ENCODE results near the gene ABCA10.
A peak's percentile ranks its signal among the peaks of the same experiment; 100 is the strongest.

ABCA10 gene

DNA sequence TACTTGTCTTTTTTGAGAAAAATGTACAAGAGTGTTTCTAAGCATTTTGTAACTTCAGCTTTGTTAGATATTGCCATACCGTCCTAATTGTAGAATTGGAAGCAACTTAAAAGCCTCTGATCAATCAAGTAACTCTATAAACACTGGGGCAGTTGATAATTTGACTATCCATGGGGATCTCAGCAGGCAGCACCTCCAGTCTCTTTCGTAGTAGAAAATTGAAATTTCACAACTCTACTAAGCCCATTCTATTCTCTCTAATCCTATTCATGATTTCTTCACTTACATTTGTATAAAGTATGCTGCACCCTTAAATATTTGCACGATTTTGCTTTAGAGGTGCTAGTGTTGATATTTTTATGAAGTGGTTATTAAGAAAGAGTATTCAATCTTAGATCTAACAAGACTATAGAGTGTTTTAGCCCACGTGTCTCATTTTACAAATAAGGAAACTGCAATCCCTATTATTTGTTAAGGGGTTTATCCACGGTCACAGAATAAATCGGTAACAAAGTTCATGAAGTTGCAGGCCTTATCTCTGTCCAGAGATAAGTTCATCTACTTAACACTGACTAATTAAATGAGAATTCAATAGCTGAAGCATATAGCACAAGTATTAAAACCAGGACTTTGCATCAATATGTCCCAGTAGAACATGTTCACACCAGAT, 97.9 kb downstream of the ABCA10 start:
- Mint-ChIP-seq H3K27me3 (no peaks in the 10 kb centered on the region), H3K27ac (no peak overlapping the region), H3K4me3 (no peak overlapping the region), H3K4me1 (no peaks in the 10 kb centered on the region), H3K9me3 (no peaks in the 10 kb centered on the region), H3K36me3 (peaks cover 0 to 2% of the 10 kb centered on the region in 2 donors)
- no peak for ATAC-seq (replicated peaks)
- DNase-seq = no peak

DNA sequence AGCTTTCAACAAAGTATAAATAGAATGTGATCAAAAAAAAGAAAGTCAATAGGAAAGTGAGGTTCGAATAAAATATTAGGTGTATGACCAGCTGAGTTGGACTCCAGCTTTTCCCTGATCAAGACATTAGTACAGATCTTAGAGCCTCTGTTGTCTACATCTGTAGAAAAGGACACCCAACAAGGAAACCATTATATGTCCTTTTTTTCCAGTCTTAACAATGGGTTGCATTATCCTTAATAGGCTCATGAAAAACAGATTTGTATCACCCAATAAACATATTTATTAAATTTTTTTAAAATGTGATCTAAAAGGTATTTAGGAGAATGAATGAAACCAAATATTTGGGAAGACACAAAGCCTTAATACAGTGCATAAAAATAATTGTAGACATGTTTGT, 105.0 kb downstream of the ABCA10 start:
- ATAC-seq (replicated peaks) (no peak), DNase-seq (no peak)
- Mint-ChIP-seq H3K4me1 (peaks cover 11 to 20% of the 10 kb centered on the region in 2 donors), H3K9me3 (no peaks in the 10 kb centered on the region), H3K27me3 (no peaks in the 10 kb centered on the region), H3K27ac (no peak overlapping the region), H3K4me3 (no peak overlapping the region), H3K36me3 (peaks cover 0 to 2% of the 10 kb centered on the region in 2 donors)

DNA sequence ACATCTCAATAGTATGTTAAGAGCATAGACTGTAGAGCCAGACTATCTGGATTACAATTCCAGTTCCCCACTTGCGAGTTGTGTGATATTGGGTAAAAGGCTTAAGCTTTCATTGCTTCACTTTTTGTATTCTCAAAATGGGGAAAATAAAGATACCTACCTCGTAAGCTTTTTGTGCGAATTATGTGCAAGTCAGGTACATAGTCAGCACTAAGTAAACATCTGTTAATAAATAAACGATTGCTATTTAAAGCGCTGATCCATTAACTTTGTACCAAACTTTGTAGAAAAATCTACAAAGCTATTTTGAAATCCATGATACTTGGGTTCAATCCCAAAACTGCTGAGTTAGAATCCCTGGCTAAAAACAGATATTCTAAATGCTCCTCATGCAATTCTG, 106.6 kb downstream of the ABCA10 start:
- ATAC-seq (replicated peaks) (no peak), DNase-seq (no peak)
- Mint-ChIP-seq H3K27me3 (no peaks in the 10 kb centered on the region), H3K4me3 (no peak overlapping the region), H3K36me3 (peaks cover 0 to 2% of the 10 kb centered on the region in 2 donors), H3K27ac (no peak overlapping the region), H3K9me3 (no peaks in the 10 kb centered on the region), H3K4me1 (peaks cover 18 to 29% of the 10 kb centered on the region in 2 donors)

DNA sequence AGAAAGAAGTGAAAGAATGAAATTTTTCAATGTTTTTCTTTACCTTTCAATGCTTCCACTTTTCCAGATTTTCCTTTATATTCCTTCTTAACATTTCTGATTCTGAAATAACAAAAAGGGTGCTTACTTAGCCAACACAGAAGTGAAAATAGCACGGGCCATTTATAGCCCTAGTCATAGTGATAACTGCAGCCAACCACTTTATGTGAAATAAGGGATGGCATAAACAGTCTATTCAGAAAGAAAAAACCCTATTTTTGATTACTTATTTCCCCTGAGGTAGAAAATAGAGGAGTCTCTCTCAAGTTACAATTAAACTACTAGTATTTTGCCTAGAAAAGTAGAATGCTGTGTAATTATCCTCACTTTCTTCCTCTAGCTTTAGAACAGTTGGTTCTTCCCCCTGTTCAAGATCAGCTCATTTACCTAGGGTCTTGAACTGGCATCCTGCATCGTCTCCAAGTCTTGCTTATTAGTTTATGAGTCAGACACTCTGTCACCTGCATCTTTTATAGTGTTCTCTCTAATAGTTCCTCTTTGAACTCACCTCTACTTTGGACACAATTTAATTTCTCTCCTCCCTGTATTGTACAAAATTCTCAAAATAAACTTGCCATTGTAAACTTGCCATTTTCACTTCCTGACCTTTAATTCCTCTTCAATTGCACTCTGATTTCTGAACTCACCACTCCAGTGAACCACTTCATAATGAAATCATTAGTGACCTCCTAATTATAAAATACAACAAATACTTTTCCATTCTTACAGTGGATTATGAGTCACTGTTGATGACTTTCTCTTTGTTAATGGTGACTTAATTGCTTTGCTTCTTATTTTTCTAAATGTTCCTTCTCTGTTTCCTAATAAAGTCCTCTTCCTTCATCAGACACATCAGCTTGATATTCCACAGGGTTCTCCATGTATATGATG, 110.5 kb downstream of the ABCA10 start:
- Mint-ChIP-seq H3K36me3 (peaks cover 2 to 5% of the 10 kb centered on the region in 2 donors), H3K9me3 (no peaks in the 10 kb centered on the region), H3K4me3 (peak overlapping the region; percentile 51 to 58), H3K27me3 (no peaks in the 10 kb centered on the region), H3K4me1 (peaks cover 25 to 51% of the 10 kb centered on the region in 2 donors), H3K27ac (peak overlapping the region; percentile 86)
- DNase-seq (peak; percentile 4), ATAC-seq (replicated peaks) (peak; percentile 60 to 62)

DNA sequence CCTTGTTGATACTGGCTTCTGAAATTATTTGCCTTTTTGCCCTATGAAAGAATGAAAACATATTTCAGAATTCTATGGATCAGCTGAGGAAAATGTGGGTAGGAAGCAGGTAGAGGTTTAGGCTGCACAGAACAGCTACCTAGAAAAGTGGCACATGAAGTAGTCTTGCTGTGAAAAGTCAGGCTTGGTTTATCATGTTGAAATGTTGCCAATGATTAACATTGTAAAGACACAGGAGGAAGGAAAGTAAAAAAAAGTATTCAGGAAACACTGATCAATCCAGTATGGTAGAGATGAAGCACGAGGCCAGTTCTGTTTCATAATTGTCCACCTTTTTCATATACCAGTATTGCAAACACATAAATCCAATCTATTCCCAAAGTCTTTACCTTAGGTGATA, 116.8 kb downstream of the ABCA10 start:
- DNase-seq (no peak), ATAC-seq (replicated peaks) (no peak)
- Mint-ChIP-seq H3K36me3 (peaks cover 6 to 10% of the 10 kb centered on the region in 2 donors), H3K4me3 (no peak overlapping the region), H3K4me1 (peaks cover 13 to 32% of the 10 kb centered on the region in 2 donors), H3K27me3 (no peaks in the 10 kb centered on the region), H3K9me3 (peaks cover 0 to 2% of the 10 kb centered on the region in 2 donors), H3K27ac (no peak overlapping the region)

- no peak overlapping the region for H3K4me3 Mint-ChIP-seq
- no peaks in the 10 kb centered on the region for H3K27me3 Mint-ChIP-seq
- no peaks in the 10 kb centered on the region for H3K36me3 Mint-ChIP-seq
- DNase-seq (no peak), ATAC-seq (replicated peaks) (no peak)
- H3K4me1 Mint-ChIP-seq = no peaks in the 10 kb centered on the region
- H3K27ac Mint-ChIP-seq = no peak overlapping the region
- H3K9me3 Mint-ChIP-seq = no peaks in the 10 kb centered on the region
Observed at GRCh38 chr17:69105907-69106730, 122.5 kb downstream of the ABCA10 start.

GRCh38 chr17:69103557-69104233, 124.9 kb downstream of the ABCA10 start:
- Mint-ChIP-seq H3K4me1 (no peaks in the 10 kb centered on the region), H3K36me3 (no peaks in the 10 kb centered on the region), H3K4me3 (no peak overlapping the region), H3K27ac (peak overlapping the region; percentile 87), H3K9me3 (no peaks in the 10 kb centered on the region), H3K27me3 (no peaks in the 10 kb centered on the region)
- DNase-seq (no peak), ATAC-seq (replicated peaks) (no peak)

- no peaks in the 10 kb centered on the region for H3K36me3 Mint-ChIP-seq
- H3K27me3 Mint-ChIP-seq = no peaks in the 10 kb centered on the region
- ATAC-seq (replicated peaks) (no peak), DNase-seq (no peak)
- peaks cover 2 to 6% of the 10 kb centered on the region in 2 donors for H3K4me1 Mint-ChIP-seq
- H3K4me3 Mint-ChIP-seq = no peak overlapping the region
- H3K9me3 Mint-ChIP-seq = no peaks in the 10 kb centered on the region
- H3K27ac Mint-ChIP-seq = no peak overlapping the region
Observed at GRCh38 chr17:69098625-69099024, 130.0 kb downstream of the ABCA10 start.

Data from stimulated activated naive B cell treated with anti-CD40 and anti-IgM and Interleukin-4, amounts not matched to agents 10 μg/mL and 1 μg/mL and 100 μg/mL, for 72 hours (primary cell).